Fibroblast of peridontal ligament (primary cell): Measurements from ENCODE around the gene GANAB.
"Not testable (repeated sequence)": the region's sequence is repeated elsewhere in the genome, so short reads cannot be mapped to it uniquely, and the experiment has no call there.

ENCODE experiments used
- DNase-seq: peaks from one replicate; pipeline ENCODE4 v3.0.0-alpha.2; 2010; ENCODE audit errors: extremely low read depth

Gene GANAB

DNA sequence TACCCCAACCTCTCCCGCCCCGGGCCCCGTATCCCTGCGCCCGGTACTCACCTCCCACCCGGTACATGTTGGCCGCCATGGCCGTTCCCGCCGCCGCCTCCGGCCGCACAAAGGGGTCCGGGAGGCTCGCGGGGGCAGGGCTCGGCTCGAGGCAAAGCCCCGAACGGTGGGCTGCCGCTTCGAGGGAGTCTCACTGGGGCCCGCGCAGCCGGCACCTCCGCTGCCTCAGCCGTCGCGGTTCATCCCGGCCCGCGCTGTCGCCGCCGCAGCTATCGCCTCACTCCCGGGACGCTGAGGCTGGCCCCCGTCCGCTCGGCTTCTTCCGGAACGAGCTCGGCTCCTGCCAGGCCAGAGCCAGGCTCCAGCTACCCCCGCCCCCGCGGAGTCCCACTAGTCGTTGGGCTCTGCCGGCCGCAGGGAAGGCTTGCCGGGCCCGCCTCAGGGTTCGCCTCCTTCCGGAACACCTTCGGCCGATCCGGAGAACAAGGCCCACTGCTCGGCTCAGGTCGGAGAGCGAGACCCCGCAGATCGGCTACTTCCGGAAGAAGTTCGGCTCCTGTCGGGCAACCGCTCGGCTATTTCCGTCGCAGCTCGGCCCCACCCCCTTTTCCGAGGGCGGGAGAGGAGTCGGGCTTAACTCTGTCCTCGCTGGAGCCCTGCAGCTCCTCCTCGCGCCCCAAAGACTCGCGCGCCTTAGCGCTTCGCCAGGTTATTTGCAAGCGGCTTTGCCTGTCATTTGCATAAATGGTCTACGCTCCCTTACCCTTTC lies 44.9 kb downstream of the GANAB start, which contains the start of gene MTA2:
Gene MTA2 (minus strand): TSS at position 494 of the 769 bp plus-strand sequence. CDS start 415 bp downstream, at position 79.
- DNase-seq: peak; percentile 96

DNA sequence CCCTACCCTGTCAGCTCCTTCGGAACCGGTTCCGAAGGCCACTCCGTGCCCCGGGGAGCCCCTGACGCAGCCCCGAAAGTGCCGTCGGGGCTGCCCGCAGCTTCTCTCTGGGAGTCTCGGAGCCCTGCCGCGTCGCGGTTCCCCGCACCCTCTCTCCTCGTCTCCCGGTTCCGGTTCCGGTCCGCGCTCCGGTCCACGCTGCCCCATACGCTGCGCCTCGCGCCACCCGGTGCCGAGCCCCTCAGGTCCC lies 45.4 kb downstream of the GANAB start:
- no peak for DNase-seq

DNA sequence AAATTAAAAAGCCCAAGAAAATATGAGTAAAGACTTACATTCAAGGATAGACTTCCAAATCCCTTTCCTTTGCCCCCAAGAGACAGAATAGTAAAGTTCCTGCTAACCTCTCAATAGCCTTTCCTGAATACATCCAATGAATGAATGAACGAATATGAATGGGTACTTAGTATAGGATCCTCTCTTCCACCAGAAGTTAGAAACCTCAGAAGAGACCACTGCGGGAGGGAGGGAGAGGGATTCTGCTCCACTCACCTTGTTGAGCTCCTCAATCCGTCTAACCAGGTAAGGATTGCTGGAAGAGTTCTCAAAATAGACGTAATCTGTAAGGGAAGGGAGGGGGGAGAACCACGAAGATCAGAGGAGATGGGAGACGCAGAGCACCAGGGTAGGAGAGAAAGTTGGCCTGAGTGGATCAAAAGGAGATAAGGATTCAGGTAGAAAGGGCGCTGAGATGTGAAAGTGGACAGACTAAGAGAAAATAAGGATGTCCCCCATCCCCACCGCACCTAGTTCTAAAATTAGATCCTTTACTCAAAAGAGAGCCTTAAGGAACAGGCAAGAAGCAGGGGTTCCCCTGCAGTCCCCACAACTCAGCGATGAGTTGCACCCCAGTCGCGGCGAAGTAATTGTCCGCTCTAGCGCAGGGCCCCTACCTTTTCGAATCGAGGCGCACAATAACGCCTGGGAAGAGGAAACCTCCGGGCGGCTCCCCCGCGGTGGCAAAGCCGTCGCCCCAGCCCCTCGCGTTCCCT lies 45.9 kb downstream of the GANAB start:
- DNase-seq: no peak

DNA sequence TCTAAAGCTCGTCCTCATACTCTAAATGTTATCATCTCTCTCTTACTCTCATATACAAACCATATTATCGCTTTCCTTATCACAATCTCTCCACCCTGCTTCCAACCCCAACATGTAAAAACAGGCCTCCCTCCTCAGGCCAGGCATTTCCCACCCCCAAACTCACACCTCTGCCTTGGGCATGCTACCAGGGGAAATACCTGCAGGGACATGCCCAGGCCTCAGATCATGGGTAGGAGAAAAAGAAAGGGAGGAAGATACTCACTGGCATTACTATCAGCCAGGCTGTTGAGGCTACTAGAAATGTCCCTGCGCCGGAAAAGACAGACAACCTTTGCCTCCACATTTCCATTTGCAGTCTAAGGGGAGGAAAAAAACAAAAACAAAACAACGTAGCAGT lies 46.5 kb downstream of the GANAB start:
- no peak for DNase-seq

DNA sequence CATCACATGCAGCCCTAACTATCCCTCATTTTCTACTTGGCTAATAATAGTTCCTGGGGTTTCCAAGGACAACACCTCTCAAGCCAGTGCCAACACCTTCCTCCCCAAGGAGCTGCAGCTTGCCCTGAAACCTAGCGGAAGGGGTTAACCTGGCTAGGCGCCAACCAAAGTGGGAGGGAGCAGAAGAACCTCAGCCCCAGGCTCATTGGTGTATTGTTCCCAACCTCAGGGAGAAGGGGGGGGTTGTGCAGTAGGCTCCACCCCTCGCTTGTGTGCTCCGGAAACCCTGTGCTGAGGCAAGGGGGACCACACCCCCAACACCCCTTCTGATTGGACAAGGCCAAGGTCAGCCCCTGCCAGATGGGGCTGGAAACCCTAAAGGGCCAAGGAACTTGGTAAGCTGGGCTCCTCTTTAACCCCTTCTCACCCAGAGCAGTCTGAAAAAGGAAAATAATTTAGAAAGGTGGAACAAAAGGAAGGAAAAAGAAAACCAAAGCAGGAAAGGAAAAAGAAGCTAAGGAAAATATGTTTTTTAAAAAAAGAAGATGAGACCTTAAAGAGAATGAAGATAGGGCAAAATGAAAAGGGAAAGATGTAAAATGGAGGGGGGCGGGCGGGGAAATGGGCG lies 47.2 kb downstream of the GANAB start:
- peak; percentile 98 for DNase-seq

DNA sequence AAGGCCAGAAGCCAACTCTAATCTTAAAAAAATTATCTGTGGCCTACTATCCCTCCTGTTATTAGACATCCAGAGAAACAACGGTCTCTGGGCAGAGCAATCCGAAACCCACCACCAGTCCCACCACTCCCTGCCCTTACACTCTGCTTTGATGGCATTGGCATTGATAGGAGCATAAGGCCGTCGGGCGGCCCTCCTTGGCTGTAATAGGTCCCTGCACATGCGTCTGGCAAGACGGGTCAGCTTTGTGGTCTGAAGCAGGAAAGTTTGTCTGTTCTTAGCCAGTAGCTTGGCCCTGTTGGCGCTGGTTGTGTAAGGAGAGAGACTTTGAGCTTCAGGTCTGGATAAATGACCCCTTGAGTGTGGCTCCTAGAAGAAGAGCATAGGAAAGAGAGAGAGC lies 51.3 kb downstream of the GANAB start:
- DNase-seq: no peak

DNA sequence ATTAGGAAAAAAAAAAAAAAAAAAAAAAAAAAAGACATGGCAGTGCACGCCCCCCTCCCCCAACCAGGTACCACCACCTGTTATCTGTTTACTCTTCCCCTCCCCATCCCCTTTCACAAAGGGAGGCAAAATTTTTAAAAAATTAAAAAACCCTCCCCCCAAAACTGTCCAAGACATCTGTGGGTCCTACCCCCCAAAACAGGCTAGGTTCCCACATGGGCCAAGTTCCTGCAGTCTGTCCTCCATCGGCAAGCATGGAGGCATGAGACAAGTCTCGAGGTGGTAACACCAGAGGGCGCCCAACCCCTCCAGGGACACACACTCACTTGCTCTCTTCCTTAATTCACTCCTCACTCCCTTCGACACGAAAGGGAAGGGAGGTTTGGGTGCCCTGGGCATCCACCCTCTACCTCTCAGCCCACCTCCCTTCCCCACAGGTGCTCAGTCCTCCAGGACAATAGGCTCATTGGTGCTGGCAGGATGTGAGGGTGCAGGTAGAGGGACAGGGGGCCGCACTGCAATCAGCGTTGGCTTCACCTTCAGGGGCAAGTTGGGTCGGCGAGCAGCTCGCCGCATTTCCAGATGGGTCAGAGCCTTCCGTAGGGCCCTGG lies 52.9 kb downstream of the GANAB start:
- DNase-seq: peak; percentile 64

DNA sequence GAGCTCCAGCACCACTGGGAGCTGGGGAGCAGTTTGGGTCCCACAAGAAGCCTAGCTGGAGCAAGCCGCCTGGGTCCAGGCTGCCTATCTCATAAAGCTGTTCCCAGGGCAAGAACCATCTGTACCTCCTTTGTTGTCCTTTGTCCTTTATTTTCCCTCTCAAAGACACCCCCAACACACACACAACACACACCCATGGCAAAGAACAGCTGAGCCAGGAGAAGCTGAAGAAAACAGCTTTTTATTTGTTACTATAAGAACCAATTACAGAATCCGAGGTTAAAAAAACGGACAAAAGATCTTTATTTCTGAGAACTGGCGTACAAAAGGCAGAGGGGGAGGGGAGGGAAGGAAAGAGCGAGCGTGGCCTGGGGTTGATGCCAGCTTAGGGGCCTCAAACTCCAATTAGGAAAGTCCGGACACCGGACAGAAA lies 53.4 kb downstream of the GANAB start:
- no peak for DNase-seq

DNA sequence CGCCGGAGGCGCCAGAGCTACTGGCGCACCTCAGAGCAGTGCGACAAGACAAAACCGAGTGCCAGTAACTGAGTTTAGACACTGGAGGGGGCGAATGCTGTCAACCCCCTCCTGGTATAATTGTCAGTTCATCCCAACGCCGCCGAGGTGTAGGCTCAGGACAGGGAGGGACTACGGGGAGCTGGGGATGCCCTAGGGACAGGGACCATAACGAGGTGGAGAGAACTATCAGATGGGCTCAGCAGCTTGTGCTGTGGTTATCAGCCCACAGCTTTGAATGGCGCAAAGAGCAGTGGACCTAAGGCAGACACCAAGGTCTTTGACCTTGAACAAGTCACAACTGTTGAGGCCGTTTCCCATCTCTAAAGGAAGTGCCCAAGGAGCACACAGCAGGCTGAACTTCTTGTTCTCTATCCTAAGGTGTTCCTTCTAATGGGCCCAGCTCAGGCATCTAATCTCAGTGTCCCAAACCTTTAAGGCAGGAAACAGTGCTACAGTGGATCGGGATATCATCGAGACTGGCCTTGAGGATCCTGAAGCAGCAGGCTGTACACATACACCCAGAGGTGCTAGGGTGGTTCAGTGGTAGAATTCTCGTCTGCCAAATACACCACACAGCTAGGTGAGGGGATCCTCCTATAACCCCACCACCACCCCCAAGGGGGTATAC lies 54.1 kb downstream of the GANAB start:
- DNase-seq: no peak

DNA sequence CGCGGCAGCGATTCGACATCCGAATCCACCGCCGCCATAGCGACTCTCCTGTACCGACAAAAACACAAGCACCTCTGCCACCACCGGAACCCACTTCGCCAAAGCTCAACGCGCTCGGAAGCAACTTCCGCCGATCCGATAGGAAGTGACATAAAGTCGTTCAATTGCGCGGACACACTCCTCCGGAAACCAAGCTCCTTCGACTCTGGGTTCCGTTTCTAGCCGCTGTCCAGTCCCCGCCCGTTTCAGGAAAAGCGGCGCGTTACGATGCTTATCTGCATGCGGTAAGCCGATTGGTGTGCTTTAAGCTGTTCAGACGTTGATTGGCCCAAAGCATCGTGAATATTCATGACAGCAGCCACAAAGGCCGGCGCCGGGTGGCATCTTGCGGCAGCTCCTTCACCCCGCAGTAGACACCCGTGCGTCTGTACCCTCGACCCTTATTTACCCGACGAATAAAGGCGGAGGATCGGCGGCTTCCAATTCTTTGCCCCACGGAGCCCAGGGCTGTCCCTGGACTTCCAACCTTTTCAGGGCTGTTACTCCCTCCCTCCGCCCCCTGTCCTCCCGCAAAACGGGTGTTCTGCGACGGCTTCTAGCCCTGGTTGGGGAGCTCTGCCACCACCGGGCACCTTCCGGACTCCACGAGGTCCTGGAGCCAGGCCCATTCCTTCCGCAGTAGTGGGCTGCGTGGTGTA lies 54.8 kb downstream of the GANAB start, which contains the start of gene TUT1:
Gene TUT1 (minus strand): TSS at position 76 of the 698 bp plus-strand sequence. CDS start 38 bp downstream, at position 38.
- DNase-seq: peak; percentile 99

DNA sequence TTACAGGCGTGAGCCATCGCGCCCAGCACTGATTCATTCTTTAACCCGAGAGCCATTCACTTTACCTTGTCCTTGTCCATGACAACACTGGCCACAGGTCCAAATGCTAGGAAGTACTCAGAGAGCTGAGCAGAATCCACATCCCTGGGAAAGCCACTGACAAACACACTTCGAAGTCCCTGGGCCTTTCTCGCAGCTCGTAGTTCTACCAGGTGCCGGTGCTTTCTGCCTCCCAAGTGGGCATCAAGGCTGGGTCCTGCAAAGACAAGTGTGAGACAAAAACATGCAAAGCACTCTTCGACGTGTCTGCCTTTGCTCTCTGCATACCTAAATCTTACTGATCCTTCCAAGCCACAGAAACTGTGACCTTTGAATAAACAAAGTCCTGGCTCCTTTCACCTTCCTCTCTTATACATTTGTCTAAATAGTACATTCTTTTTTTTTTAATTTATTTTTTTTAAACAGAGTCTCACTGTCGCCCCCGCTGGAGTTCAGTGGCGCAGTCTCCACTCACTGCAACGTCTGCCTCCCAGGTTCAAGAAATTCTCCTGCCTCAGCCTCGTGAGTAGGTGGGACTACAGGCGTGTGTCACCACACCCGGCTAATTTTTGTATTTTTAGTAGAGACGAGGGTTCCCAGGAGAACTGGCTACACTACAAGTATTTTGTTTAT lies 57.3 kb downstream of the GANAB start:
- no peak for DNase-seq

DNA sequence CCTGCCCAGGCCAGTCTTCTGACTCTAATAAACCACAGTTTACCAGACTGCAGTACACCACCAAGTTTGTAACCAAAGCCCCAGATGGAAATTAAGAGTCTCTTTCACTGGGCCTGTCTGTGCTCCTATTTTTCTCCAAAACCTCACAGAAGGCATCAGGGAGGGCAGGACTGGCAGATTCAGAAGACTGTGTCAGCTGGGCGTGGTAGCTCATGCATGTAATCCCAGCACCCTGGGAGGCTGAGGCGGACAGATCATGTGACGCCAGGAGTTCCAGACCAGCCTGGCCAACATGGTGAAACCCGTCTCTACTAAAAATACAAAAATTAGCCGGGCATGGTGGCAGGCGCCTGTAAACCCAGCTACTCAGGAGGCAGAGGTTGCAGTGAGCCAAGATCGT lies 61.1 kb downstream of the GANAB start:
- not testable (repeated sequence) for DNase-seq

DNA sequence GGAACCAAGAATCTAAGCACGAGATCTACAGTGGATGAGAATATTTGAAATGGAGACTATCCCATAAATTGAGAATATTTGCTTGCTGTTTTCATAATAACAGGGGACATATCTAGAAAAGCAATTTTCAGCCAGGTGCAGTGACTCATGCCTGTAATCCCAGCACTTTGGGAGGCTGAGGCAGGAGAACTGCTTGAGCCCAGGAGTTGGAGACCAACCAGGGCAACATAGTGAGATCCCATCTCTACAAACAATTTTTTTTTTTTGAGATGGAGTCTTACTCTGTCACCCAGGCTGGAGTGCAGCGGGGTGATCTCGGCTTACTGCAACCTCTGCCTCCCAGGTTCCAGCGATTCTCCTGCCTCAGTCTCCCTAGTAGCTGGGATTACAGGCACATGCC lies 64.7 kb downstream of the GANAB start:
- DNase-seq: not testable (repeated sequence)

DNA sequence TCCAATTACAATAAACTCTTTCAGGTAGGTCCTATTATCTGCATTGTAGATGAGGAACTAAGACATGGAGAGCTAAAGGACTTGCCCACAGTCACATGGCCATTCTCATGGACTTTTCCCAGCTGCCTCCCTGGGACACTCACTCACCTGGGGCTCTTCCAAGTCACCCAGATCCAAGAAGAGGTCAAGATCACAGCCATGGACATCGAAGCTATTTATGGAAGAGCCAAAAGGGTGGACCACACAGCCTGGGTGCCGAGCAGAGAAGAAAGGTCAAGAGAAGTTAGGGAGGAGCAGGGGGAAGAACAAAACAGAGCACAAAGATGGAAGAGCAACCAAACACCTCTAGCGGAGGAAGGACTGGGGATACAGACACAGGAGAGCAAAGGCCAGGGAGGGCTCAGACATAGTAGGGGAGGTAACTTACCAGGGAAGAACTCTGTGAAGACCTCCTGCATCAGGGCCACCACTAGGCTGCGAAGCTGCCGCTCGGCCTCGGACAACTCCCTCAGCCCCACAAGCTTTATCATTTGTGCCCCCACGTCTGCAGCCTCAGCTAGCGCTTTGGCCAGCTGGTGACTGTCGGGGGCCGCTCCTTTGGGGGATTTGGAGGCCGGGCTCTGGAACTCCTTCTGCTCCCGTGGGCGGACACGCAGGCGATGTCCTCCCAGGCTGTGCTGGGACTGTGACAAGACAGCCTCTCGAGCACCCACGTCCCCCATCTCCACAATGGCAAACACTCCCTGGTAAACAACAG lies 65.3 kb downstream of the GANAB start:
- no peak for DNase-seq

DNA sequence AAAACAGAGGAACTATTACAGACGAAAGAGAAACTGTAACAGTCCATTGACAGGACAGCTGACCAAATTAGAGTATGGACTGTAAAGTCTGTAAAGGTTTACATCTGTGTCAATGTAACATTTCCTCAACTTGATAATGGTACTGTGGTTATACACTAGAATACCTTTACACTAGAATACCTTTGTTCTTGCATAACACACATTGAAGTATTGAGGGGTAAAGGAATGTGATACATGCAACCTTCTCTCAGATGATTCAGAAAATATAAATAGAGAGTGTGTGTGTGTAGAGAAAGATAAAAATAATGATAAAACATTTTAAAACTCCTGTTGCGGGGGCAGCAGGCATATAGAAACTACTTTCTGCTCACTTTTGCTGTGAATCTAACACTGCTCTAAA lies 67.2 kb downstream of the GANAB start:
- no peak for DNase-seq

DNA sequence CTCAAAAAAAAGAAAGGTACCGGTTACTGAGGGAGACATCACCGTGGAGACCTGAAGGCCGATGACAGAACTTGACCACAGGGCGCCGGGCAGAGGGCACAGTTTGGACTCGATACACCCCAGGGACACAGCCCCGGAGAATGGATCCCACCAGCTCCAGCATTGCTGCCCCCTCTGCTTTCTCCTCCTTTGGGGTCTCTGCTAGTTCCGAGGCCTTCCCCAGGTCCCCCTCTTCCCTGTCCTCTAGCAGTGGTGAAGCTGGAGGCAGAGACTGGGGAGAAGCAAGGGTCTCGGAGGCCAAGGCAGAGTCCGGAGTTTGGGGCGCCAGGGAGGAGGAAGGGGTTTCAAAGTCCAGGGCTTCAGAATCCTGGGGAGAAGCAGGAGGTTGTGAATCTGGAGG lies 67.9 kb downstream of the GANAB start:
- DNase-seq: no peak

DNA sequence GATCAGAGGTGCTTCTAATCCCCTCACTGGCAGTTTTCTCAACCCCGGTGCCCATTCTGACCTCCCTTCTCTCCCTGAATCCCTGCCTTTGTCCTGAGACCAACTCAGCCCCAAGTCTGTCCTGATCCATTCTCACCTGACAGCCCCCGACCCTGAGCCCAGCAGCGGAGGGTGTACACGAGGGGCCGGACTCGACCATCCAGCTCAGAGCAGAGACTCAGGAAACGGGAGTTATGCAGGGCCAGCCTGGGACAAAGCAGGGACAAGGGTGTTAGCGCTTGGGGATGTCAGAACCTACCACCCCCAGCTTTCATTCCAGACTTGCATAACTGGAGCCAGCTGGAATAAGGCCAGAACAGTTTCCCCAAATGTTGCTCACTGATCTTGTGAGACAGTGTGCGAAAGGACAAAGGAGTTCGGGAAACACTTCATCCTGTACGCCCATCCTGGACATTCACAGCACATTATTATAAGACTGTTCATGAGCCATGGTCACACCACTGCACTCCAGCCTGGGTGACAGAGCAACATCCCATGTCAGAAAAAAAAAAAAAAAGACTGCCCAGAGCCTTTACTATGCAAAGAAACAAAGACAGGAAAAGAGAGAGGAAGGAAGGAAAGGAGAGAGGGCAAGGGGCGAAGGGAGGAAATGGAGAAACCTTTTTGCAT lies 69.2 kb downstream of the GANAB start:
- DNase-seq: no peak

DNA sequence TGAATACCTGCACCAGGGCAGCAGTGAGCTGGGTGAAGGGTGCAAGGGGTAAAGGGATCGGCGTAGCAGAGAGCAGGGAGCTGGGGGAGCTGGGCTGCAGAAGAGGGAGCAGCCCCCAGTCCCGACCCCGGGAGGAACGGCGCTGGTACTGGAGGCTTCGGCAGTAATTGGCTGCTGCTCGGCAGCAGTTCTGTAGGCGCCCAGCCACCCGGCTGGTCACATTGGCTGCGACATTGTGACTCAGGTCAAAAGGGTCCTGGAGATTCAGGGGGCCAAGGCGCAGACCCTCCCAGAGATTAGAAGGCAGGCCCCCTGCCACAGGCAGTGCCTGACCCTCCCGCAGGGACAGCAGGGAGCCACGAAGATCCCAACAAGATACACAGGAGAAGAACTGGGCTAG lies 70.6 kb downstream of the GANAB start:
- DNase-seq: no peak

DNA sequence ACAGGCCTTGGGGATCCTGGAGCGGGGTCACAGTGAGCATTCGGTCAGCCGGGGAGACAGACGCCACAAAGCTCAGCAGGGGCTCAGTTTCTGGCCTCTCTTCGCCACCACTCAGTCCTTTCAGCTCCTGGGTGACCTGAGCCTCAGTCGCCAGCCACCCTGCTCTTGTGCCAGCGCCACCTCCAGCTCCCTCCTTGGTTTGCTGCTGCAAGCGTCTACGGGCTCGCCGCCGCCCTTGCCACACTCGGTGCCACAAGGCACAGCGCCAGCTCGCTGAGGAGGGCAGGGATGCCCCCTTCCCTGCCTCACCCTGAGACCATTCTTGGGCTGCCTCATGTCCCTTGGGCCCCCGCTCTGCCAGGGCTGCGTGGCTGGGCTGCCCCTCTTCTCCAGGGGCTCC lies 71.3 kb downstream of the GANAB start:
- no peak for DNase-seq
